BLaER1 treated with 17β-estradiol and CSF1 and Interleukin-3, amounts not matched to agents 10 nM and 100 nM (cell line): ENCODE data around the gene IMMP2L.

Source experiments
- H3K27ac ChIP-seq, 11 experiments: shearing (Covaris generic); formaldehyde crosslinking; 2 replicates each; pipeline ENCODE4 v1.8.1; 2022
- H3K27me3 ChIP-seq, 11 experiments: shearing (Covaris generic); formaldehyde crosslinking; 2 replicates each; pipeline ENCODE4 v1.8.1; 2022
- H3K36me3 ChIP-seq, 11 experiments: shearing (Covaris generic); formaldehyde crosslinking; 2 replicates each; pipeline ENCODE4 v1.8.1; 2022
- H3K4me1 ChIP-seq, 10 experiments: shearing (Covaris generic); formaldehyde crosslinking; 2 replicates each; pipeline ENCODE4 v1.8.1; 2022
- H3K4me2 ChIP-seq, 11 experiments: shearing (Covaris generic); formaldehyde crosslinking; 2 replicates each; pipeline ENCODE4 v1.8.1; 2022
- H3K4me3 ChIP-seq, 10 experiments: shearing (Covaris generic); formaldehyde crosslinking; 2 replicates each; pipeline ENCODE4 v1.8.1; 2022
- H3K9ac ChIP-seq, 11 experiments: shearing (Covaris generic); formaldehyde crosslinking; 2 replicates each; pipeline ENCODE4 v1.8.1; 2022
- H3K9me3 ChIP-seq, 11 experiments: shearing (Covaris generic); formaldehyde crosslinking; replicated peaks in 1 of 11; 2 replicates each; pipeline ENCODE4 v1.8.1; 2022
- H4K20me1 ChIP-seq, 11 experiments: shearing (Covaris generic); formaldehyde crosslinking; 2 replicates each; pipeline ENCODE4 v1.8.1; 2022
- Cebpa-rat ChIP-seq, 11 experiments: shearing (Covaris generic); IDR thresholded peaks; 2 replicates each; pipeline ENCODE4 v1.8.1; 2022

IMMP2L gene

GRCh38 chr7:111071556-111071955, 490.7 kb downstream of the IMMP2L start:
- Histone ChIP-seq H3K9ac (no peak overlapping the region), H3K36me3 (no peaks in the 10 kb centered on the region), H3K4me2 (no peak overlapping the region), H3K4me3 (no peak overlapping the region), H3K9me3 (peaks cover 0 to under 1% (median 0%) of the 10 kb centered on the region in 11 experiments; a peak in 1 of 22 replicates), H3K4me1 (peaks cover 0 to 13% (median 0%) of the 10 kb centered on the region in 10 experiments; a peak in 3 of 20 replicates), H3K27ac (no peak overlapping the region), H4K20me1 (no peaks in the 10 kb centered on the region), H3K27me3 (no peaks in the 10 kb centered on the region)
- TF ChIP-seq Cebpa-rat (IDR thresholded peaks at IDR 0.05) = no peak

GRCh38 chr7:111068618-111069017, 493.7 kb downstream of the IMMP2L start:
- Histone ChIP-seq H3K36me3 (no peaks in the 10 kb centered on the region), H3K4me2 (no peak overlapping the region), H4K20me1 (no peaks in the 10 kb centered on the region), H3K27me3 (no peaks in the 10 kb centered on the region), H3K9ac (no peak overlapping the region), H3K9me3 (peaks cover 19 to 30% (median 24%) of the 10 kb centered on the region in 11 experiments), H3K4me3 (no peak overlapping the region), H3K4me1 (no peaks in the 10 kb centered on the region), H3K27ac (no peak overlapping the region)
- TF ChIP-seq Cebpa-rat (IDR thresholded peaks at IDR 0.05) = no peak

GRCh38 chr7:111067682-111068081, 494.6 kb downstream of the IMMP2L start:
- no peak overlapping the region for H3K9ac ChIP-seq
- H3K4me2 ChIP-seq = no peak overlapping the region
- no peak overlapping the region for H3K27ac ChIP-seq
- peaks cover 28 to 40% (median 34%) of the 10 kb centered on the region in 11 experiments for H3K9me3 ChIP-seq
- H3K4me1 ChIP-seq = no peaks in the 10 kb centered on the region
- H3K4me3 ChIP-seq = no peak overlapping the region
- H4K20me1 ChIP-seq = no peaks in the 10 kb centered on the region
- H3K36me3 ChIP-seq = peaks cover 0 to 4% (median 0%) of the 10 kb centered on the region in 11 experiments; a peak in 1 of 22 replicates
- no peak for TF ChIP-seq Cebpa-rat (IDR thresholded peaks at IDR 0.05)
- no peaks in the 10 kb centered on the region for H3K27me3 ChIP-seq

- H3K4me2 ChIP-seq = no peak overlapping the region
- TF ChIP-seq Cebpa-rat (IDR thresholded peaks at IDR 0.05) = no peak
- peaks cover 0 to 4% (median 0%) of the 10 kb centered on the region in 11 experiments; a peak in 1 of 22 replicates for H3K36me3 ChIP-seq
- H3K9ac ChIP-seq = no peak overlapping the region
- no peak overlapping the region for H3K27ac ChIP-seq
- no peaks in the 10 kb centered on the region for H4K20me1 ChIP-seq
- H3K4me1 ChIP-seq = no peaks in the 10 kb centered on the region
- peaks cover 32 to 44% (median 38%) of the 10 kb centered on the region in 11 experiments for H3K9me3 ChIP-seq
- no peak overlapping the region for H3K4me3 ChIP-seq
- no peaks in the 10 kb centered on the region for H3K27me3 ChIP-seq
These were observed 495.0 kb downstream of the IMMP2L start for GRCh38 chr7:111067251-111067650.

- Histone ChIP-seq H3K27me3 (no peaks in the 10 kb centered on the region), H3K4me1 (no peaks in the 10 kb centered on the region), H4K20me1 (no peaks in the 10 kb centered on the region), H3K4me3 (0 out of 20 replicates have a peak overlapping the region, but pooled peaks of 1 of the 10 experiments have one; percentile 10), H3K4me2 (no peak overlapping the region), H3K27ac (no peak overlapping the region), H3K9ac (no peak overlapping the region), H3K36me3 (peaks cover 0 to 4% (median 0%) of the 10 kb centered on the region in 11 experiments; a peak in 1 of 22 replicates), H3K9me3 (peaks cover 36 to 49% (median 42%) of the 10 kb centered on the region in 11 experiments)
- TF ChIP-seq Cebpa-rat (IDR thresholded peaks at IDR 0.05) = no peak
These were observed 499.1 kb downstream of the IMMP2L start for GRCh38 chr7:111063166-111063565.

GRCh38 chr7:111059833-111060232, 502.5 kb downstream of the IMMP2L start:
- Histone ChIP-seq H3K4me2 (no peak overlapping the region), H3K36me3 (peaks cover 0 to 4% (median 0%) of the 10 kb centered on the region in 11 experiments; a peak in 1 of 22 replicates), H4K20me1 (no peaks in the 10 kb centered on the region), H3K27ac (no peak overlapping the region), H3K4me3 (no peak overlapping the region), H3K27me3 (no peaks in the 10 kb centered on the region), H3K9ac (no peak overlapping the region), H3K9me3 (peaks cover 29 to 32% (median 30%) of the 10 kb centered on the region in 11 experiments), H3K4me1 (no peaks in the 10 kb centered on the region)
- TF ChIP-seq Cebpa-rat (IDR thresholded peaks at IDR 0.05) = no peak

GRCh38 chr7:111057066-111057465, 505.2 kb downstream of the IMMP2L start:
- H3K4me2 ChIP-seq = no peak overlapping the region
- H3K4me1 ChIP-seq = no peaks in the 10 kb centered on the region

GRCh38 chr7:111056371-111056770, 505.9 kb downstream of the IMMP2L start:
- Histone ChIP-seq H3K9me3 (no peaks in the 10 kb centered on the region), H3K27ac (no peak overlapping the region), H3K36me3 (no peaks in the 10 kb centered on the region), H3K4me1 (no peaks in the 10 kb centered on the region), H3K4me3 (no peak overlapping the region), H3K9ac (no peak overlapping the region), H3K4me2 (no peak overlapping the region), H3K27me3 (no peaks in the 10 kb centered on the region), H4K20me1 (no peaks in the 10 kb centered on the region)
- no peak for TF ChIP-seq Cebpa-rat (IDR thresholded peaks at IDR 0.05)

More at GRCh38 chr7:111057066-111057465, 505.2 kb downstream of the IMMP2L start:
- no peaks in the 10 kb centered on the region for H4K20me1 ChIP-seq
- H3K9ac ChIP-seq = no peak overlapping the region
- H3K4me3 ChIP-seq = no peak overlapping the region
- no peak overlapping the region for H3K27ac ChIP-seq
- no peaks in the 10 kb centered on the region for H3K36me3 ChIP-seq
- peaks cover under 1 to 5% (median 2%) of the 10 kb centered on the region in 11 experiments; a peak in 14 of 22 replicates for H3K9me3 ChIP-seq
- no peak for TF ChIP-seq Cebpa-rat (IDR thresholded peaks at IDR 0.05)
- H3K27me3 ChIP-seq = no peaks in the 10 kb centered on the region

GRCh38 chr7:111053035-111053434, 509.3 kb downstream of the IMMP2L start:
- Histone ChIP-seq H3K4me2 (no peak overlapping the region; a peak in 1 of 22 replicates), H4K20me1 (no peaks in the 10 kb centered on the region), H3K4me3 (no peak overlapping the region), H3K36me3 (no peaks in the 10 kb centered on the region), H3K27me3 (no peaks in the 10 kb centered on the region), H3K9ac (no peak overlapping the region), H3K4me1 (no peaks in the 10 kb centered on the region), H3K9me3 (no peaks in the 10 kb centered on the region), H3K27ac (no peak overlapping the region)
- TF ChIP-seq Cebpa-rat (IDR thresholded peaks at IDR 0.05) = no peak

GRCh38 chr7:111051832-111052231, 510.5 kb downstream of the IMMP2L start:
- no peak overlapping the region for H3K9ac ChIP-seq
- no peaks in the 10 kb centered on the region for H4K20me1 ChIP-seq
- H3K27me3 ChIP-seq = no peaks in the 10 kb centered on the region
- no peaks in the 10 kb centered on the region for H3K9me3 ChIP-seq
- no peak overlapping the region for H3K4me2 ChIP-seq
- TF ChIP-seq Cebpa-rat (IDR thresholded peaks at IDR 0.05) = no peak
- no peaks in the 10 kb centered on the region for H3K4me1 ChIP-seq
- no peaks in the 10 kb centered on the region for H3K36me3 ChIP-seq
- H3K4me3 ChIP-seq = no peak overlapping the region
- H3K27ac ChIP-seq = no peak overlapping the region
